GM21717 (cell line): ENCODE results near the gene COL24A1.

ENCODE experiments used
- ATAC-seq: cut with Tn5 transposase; IDR thresholded peaks from one replicate; pipeline ENCODE4 v1.9.1; 2021; ENCODE audit warnings: mild to moderate bottlenecking, moderate library complexity; ENCODE audit not compliant: unreplicated experiment

COL24A1 gene

GRCh38 chr1:86156566-86157455 is at the start of gene COL24A1:
Gene COL24A1 (minus strand): TSS chr1:86156772. CDS start chr1:86156396, 376 bp downstream.
- ATAC-seq, result no peak

DNA sequence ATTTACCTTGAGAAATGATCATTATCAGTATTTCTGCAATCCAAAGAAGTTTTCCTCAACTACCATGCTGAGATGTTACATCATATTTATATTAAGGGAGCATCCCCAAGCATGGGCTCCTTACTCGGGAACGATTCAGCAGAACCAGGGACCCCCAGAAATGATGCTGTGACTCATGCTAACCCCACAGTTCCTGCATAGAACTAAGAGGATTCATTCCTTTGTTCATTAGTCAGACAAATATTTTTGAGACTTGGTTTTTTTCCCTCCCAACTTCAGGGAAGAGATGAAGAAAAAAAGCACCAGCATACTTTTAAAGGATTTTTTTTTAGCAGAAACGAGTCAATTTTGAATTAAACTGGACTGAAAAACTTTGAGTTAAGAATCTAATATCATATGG is 49.2 kb upstream of the COL24A1 start:
- ATAC-seq, result no peak

DNA sequence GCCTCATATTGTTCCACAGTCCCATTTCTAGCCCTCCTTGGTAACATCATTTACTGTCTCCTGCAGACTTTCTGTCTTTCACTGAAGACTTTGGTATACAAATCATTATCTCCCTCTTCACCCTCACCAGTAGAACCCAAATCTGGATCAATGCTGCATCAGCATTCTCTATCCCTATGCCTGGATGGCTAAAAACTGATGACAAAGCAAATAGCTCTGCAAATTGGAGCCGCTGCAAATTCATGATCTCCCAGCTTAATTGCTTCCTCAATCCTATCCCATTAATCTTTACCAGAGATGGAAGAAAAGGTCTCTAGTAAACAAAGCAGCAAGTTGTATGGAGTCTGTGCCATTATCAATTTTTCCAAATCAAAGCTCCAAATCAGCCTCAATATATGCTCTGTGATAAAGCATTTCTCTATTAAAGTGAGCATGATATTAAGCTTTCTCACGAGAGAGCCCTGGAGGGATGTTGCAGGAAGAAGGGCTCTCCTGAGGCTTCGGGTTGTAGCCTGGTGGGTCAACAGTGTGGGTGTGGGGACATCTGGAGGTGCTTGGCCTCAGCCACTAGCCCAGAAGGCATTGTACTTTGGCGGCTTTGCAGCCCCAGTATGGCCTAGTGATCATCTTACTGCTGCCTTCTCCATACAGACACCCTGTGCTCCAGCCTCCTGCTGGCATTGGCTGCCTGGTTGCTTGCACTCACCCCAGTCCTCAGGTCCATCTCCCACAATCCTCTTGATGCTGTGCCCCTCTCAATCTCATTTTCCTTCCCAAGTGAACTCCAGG is 46.2 kb upstream of the COL24A1 start:
- no peak for ATAC-seq

- ATAC-seq, result no peak
Observed at GRCh38 chr1:86201311-86201710, 44.7 kb upstream of the COL24A1 start.

DNA sequence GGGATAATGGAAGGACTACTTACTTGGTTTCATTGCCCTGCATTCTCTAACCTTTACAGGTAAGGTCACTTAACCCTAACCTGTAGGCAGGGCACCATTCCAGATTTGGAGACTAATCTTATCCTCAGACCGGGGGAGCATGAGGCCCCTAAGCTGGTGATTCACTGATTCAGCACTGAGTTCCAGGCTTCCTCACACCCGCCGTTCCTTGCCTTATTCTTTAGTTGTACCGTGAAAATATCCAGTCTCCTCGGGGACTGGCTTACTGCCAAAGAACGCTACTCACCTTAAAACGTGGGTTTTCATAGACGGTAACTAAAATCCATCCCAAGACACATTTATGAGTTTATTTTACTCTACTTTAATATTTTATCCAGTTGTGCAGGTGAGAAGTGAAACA is 44.3 kb upstream of the COL24A1 start:
- no peak for ATAC-seq

DNA sequence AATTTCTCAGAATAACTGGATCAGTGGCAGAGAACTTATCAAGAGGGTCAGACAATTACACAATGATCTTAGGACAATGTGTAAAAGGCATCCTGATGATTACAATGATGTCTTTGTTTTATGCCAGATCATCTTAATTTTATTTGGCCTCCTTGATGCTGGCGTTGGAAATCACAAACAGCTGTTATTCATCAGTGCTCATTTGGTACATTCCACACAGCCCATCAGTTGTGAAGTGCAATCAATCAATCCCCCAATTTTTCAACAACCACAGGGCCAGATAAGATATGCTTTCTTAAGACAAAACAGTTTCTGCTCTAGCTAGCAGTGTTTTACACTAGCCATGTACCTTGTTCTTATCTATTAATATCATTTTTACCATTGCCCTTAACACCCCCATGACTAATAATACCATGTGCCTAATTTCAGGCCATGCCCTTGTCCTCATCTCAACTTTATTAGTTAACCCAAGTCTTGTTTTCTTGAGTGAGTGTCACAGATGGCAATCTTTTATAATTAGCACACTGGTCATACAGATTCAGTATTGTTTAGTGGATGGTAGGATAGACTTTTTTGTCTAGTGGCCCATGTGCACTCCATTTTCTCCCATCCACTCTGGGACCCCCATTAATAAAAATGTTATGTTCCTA is 40.8 kb upstream of the COL24A1 start:
- ATAC-seq, result no peak

DNA sequence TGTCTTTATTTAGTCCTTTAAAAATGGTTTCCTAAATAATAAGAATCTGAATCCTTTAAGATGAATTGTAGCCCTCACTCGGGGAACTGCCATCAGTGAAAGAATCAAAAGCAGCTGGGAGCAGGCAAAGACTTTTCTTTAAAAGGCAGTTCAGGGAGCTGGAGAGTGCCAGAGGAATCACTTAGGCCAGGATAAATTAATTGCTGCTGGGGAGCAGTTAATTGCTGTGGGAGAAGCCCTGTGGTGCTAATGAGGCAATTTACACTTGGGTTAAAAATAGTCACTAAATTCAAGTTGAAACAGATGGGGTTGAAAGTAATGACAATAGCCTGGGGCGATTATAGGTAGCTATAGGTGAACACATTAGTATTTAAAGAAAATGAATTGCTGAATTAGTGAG is 38.7 kb upstream of the COL24A1 start:
- ATAC-seq, result no peak

- ATAC-seq, result no peak
Observed at GRCh38 chr1:86194491-86195034, 38.0 kb upstream of the COL24A1 start.

GRCh38 chr1:86192417-86192816 is 35.8 kb upstream of the COL24A1 start:
- ATAC-seq, result no peak

DNA sequence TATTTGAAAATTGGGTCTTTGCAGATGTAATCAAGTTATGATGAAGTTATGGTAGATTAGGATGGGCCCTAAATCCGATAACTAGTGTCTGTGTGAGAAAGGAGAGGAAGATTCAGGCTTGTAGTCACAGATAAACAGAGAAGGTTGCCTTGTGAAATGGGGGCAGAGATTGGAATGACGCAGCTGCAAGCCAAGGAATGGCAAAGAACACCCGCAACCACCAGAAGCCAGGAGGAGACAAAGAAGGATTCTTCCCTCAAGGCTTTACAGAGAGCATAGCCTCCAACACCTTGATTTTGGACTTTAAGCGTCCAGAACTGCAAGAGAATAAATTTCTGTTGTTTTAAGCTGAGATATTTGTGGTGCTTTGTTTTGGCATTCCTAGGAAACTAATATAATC is 35.4 kb upstream of the COL24A1 start:
- no peak for ATAC-seq

GRCh38 chr1:86190873-86191272 is 34.3 kb upstream of the COL24A1 start:
- no peak for ATAC-seq

GRCh38 chr1:86184426-86184825 is 27.9 kb upstream of the COL24A1 start:
- ATAC-seq, result no peak

- ATAC-seq, result no peak
Observed at GRCh38 chr1:86183810-86184209, 27.2 kb upstream of the COL24A1 start.

- ATAC-seq, result no peak
Observed at GRCh38 chr1:86176226-86176625, 19.7 kb upstream of the COL24A1 start.

- ATAC-seq, result no peak
Observed at GRCh38 chr1:86175756-86176155, 19.2 kb upstream of the COL24A1 start.

- ATAC-seq, result no peak
Observed at GRCh38 chr1:86169625-86170024, 13.1 kb upstream of the COL24A1 start.

GRCh38 chr1:86159800-86160199 is 3.2 kb upstream of the COL24A1 start:
- ATAC-seq, result no peak

DNA sequence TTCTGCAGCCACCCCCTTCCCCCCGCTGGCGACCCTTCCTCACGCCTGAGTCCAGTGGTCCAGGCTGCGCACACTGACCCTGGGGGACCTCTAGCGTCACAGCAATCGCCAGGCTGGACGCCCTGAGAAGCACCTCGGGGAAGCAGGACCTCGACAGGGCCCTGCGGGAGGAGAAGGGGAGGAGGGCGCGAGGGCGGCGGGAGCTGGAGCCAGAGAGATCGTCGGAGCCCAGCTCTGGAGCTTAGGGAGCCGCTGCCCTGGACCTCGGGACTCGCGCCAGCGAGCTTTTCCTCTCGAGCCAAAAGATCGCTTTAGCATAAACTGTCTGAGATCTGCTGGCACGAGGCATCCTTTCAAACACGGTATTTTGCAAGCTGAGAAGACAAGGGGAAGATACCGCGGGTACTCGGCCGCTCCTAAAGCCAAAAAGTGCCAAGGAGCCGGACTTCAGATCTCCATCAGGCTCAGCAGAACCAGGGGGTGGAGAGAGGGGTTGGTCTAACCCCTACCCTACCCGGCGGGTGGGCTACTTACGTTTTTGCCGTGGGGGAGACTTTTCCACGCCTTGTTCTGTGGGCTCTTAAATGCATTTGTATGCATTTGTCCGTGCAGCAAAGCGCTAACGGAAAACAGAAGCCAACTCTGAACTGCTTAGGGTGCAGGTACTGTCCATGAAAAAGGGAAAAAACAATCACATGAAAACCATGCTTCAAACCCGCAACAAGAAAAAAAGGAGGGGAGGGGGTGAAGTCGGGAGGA is 586 bp downstream of the COL24A1 start:
- ATAC-seq, result no peak

GRCh38 chr1:86155051-86155806 is 1.3 kb downstream of the COL24A1 start:
- no peak for ATAC-seq

DNA sequence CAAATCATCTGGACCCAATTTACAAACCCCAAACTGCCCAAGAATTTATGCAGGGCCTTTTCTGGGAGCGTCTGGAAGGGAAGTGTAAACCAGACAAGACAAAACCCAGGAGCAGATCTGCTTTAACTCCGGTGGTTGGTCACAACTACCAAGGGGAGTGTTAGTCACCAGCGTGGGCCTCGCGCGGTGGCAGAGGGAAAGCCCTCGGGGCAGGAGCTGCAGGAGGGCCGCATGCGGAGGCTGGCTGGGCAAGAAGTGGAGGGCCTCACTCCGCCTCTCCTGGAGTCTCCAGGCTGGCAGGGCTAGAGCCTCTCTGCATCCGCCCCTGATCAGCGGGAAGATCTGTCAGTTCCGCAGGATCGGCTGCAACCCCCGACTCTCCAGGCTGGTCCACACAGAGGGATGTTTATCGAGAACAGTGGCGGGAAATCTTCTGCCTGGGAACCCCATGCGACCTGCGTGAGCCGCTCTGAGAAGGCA is 2.0 kb downstream of the COL24A1 start:
- no peak for ATAC-seq
